ENCODE measurements around the gene LRRC47.
"Not testable (repeated sequence)": the region's sequence is repeated elsewhere in the genome, so short reads cannot be mapped to it uniquely, and the experiment has no call there.

The LRRC47 gene

DNA sequence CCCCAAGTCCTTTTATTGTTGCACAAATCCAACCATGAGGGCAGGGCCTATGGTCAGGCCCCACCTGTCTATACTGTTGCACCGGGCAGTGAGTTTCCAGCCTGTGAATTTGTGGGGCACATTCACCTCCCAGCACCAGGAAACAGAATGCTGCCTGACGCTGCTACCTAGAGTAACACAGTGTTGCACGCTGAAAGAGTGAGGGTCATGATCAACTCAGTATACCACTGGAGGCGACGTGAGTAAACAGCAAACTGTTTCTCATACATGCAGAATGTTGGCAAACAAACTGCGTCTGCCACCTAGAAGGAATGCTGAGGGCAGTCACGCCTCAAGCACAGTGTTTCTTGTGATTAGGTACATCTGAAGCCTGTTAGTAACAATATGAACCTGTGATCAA, 13.4 kb upstream of the LRRC47 start:
- Histone ChIP-seq H3K4me1 (ENCODE audit: control insufficient read depth, low read length) (no peaks in the 10 kb centered on the region), H3K79me2 (ENCODE audit: control insufficient read depth, low read length) (no peaks in the 10 kb centered on the region), H4K20me1 (ENCODE audit: control insufficient read depth, insufficient read depth, low read depth, low read length) (no peaks in the 10 kb centered on the region), H3K36me3 (ENCODE audit: control insufficient read depth, low read length) (peaks cover 5% of the 10 kb centered on the region), H3K4me2 (ENCODE audit: low read length) (no peak overlapping the region), H3K27ac (ENCODE audit: low read depth, low read length) (no peak overlapping the region), H3K4me3 (ENCODE audit: low read length) (no peak overlapping the region), H3F3A (ENCODE audit: control insufficient read depth, insufficient read depth) (peaks cover 7% of the 10 kb centered on the region; the same call in 1 of the 2 replicates), H3K27me3 (ENCODE audit: control insufficient read depth, low read length) (peaks cover 2% of the 10 kb centered on the region), H3K9me3 (ENCODE audit: control insufficient read depth, insufficient read depth, low read length) (no peaks in the 10 kb centered on the region), H3K9me2 (replicated peaks; ENCODE audit: control insufficient read depth, low read length) (no peaks in the 10 kb centered on the region)
- no peak for TF ChIP-seq CTCF (IDR thresholded peaks at IDR 0.05; ENCODE audit: low read depth, low read length, poor library complexity, severe bottlenecking)
- no peak for TF ChIP-seq EZH2phosphoT487 (IDR thresholded peaks at IDR 0.05; ENCODE audit: borderline replicate concordance, low read length)

DNA sequence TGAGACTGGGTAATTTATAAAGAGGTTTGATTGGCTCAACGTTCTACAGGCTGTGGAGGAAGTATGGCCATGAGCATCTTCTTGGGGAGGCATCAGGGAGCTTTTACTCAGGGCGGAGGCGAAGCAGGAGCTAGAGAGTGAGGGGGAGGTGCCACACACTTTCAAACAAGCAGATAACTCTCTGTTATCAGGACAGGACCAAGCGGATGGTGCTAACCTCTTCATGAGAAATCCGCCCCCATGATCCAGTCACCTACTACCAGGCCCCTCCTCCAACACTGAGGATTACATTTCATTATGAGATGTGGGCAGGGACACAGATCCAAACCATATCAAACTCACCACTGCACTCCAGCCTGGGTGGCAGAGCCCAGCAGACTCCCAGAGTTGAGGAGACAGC, 11.5 kb upstream of the LRRC47 start:
- peaks cover 5% of the 10 kb centered on the region; the same call in 1 of the 2 replicates for H3F3A ChIP-seq (ENCODE audit: control insufficient read depth, insufficient read depth)
- no peak for TF ChIP-seq CTCF (IDR thresholded peaks at IDR 0.05; ENCODE audit: low read depth, low read length, poor library complexity, severe bottlenecking)
- no peak for TF ChIP-seq EZH2phosphoT487 (IDR thresholded peaks at IDR 0.05; ENCODE audit: borderline replicate concordance, low read length)
- H3K36me3 ChIP-seq (ENCODE audit: control insufficient read depth, low read length), result no peaks in the 10 kb centered on the region
- no peak overlapping the region for H3K27ac ChIP-seq (ENCODE audit: low read depth, low read length)
- H3K9me2 ChIP-seq (replicated peaks; ENCODE audit: control insufficient read depth, low read length), result no peaks in the 10 kb centered on the region
- peaks cover 15% of the 10 kb centered on the region for H3K27me3 ChIP-seq (ENCODE audit: control insufficient read depth, low read length)
- no peak overlapping the region for H3K4me2 ChIP-seq (ENCODE audit: low read length)
- H3K79me2 ChIP-seq (ENCODE audit: control insufficient read depth, low read length), result no peaks in the 10 kb centered on the region
- H3K4me3 ChIP-seq (ENCODE audit: low read length), result no peak overlapping the region
- no peaks in the 10 kb centered on the region for H3K4me1 ChIP-seq (ENCODE audit: control insufficient read depth, low read length)
- no peaks in the 10 kb centered on the region for H4K20me1 ChIP-seq (ENCODE audit: control insufficient read depth, insufficient read depth, low read depth, low read length)
- no peaks in the 10 kb centered on the region for H3K9me3 ChIP-seq (ENCODE audit: control insufficient read depth, insufficient read depth, low read length)

GRCh38 chr1:3805038-3805437, 8.7 kb upstream of the LRRC47 start:
- Histone ChIP-seq H3F3A (ENCODE audit: control insufficient read depth, insufficient read depth) (no peaks in the 10 kb centered on the region), H3K4me3 (ENCODE audit: low read length) (no peak overlapping the region), H3K4me2 (ENCODE audit: low read length) (no peak overlapping the region), H3K4me1 (ENCODE audit: control insufficient read depth, low read length) (0 out of 2 replicates have a peak, but pooled peaks cover 3% of the 10 kb centered on the region), H3K27ac (ENCODE audit: low read depth, low read length) (no peak overlapping the region), H3K27me3 (ENCODE audit: control insufficient read depth, low read length) (peaks cover 22% of the 10 kb centered on the region), H3K9me2 (replicated peaks; ENCODE audit: control insufficient read depth, low read length) (no peaks in the 10 kb centered on the region), H3K9me3 (ENCODE audit: control insufficient read depth, insufficient read depth, low read length) (no peaks in the 10 kb centered on the region; the same call in 1 of the 2 replicates), H4K20me1 (ENCODE audit: control insufficient read depth, insufficient read depth, low read depth, low read length) (no peaks in the 10 kb centered on the region), H3K79me2 (ENCODE audit: control insufficient read depth, low read length) (no peaks in the 10 kb centered on the region), H3K36me3 (ENCODE audit: control insufficient read depth, low read length) (no peaks in the 10 kb centered on the region)
- no peak for TF ChIP-seq CTCF (IDR thresholded peaks at IDR 0.05; ENCODE audit: low read depth, low read length, poor library complexity, severe bottlenecking)
- TF ChIP-seq EZH2phosphoT487 (IDR thresholded peaks at IDR 0.05; ENCODE audit: borderline replicate concordance, low read length), result no peak

- H3K36me3 ChIP-seq (ENCODE audit: control insufficient read depth, low read length); H3K4me1 ChIP-seq (ENCODE audit: control insufficient read depth, low read length); H3K79me2 ChIP-seq (ENCODE audit: control insufficient read depth, low read length); H3K9me2 ChIP-seq (replicated peaks; ENCODE audit: control insufficient read depth, low read length); H4K20me1 ChIP-seq (ENCODE audit: control insufficient read depth, insufficient read depth, low read depth, low read length); H3K27ac ChIP-seq (ENCODE audit: low read depth, low read length); H3K4me3 ChIP-seq (ENCODE audit: low read length); H3K9me3 ChIP-seq (ENCODE audit: control insufficient read depth, insufficient read depth, low read length); H3F3A ChIP-seq (ENCODE audit: control insufficient read depth, insufficient read depth); H3K4me2 ChIP-seq (ENCODE audit: low read length): not testable (repeated sequence)
- H3K27me3 ChIP-seq (ENCODE audit: control insufficient read depth, low read length), result peaks cover 25% of the 10 kb centered on the region
Measured at GRCh38 chr1:3804627-3804944, 8.3 kb upstream of the LRRC47 start.

All from DOHH2 (cell line).